Neuron (in vitro differentiated cells): Measurements from ENCODE around the gene LCN1.

Experiments
- H2AFZ ChIP-seq: one replicate; pipeline ENCODE4 v1.6.1; 2013; ENCODE audit warnings: low read depth, mild to moderate bottlenecking, inconsistent platforms, low read length, moderate library complexity
- H3K27me3 ChIP-seq: one replicate; pipeline ENCODE4 v1.6.1; 2013; ENCODE audit warnings: low read length; ENCODE audit not compliant: insufficient read depth
- H3K36me3 ChIP-seq: one replicate; pipeline ENCODE4 v1.6.1; 2013; ENCODE audit warnings: low read length; ENCODE audit not compliant: insufficient read depth
- H3K4me1 ChIP-seq: one replicate; pipeline ENCODE4 v1.6.1; 2013; ENCODE audit warnings: low read length; ENCODE audit not compliant: insufficient read depth
- H3K4me3 ChIP-seq: 2 replicates; pipeline ENCODE4 v1.5.1; 2013; ENCODE audit warnings: mild to moderate bottlenecking, low read length, moderate library complexity
- H3K9me3 ChIP-seq: one replicate; pipeline ENCODE4 v1.6.1; 2013; ENCODE audit warnings: low read length

The LCN1 gene

DNA sequence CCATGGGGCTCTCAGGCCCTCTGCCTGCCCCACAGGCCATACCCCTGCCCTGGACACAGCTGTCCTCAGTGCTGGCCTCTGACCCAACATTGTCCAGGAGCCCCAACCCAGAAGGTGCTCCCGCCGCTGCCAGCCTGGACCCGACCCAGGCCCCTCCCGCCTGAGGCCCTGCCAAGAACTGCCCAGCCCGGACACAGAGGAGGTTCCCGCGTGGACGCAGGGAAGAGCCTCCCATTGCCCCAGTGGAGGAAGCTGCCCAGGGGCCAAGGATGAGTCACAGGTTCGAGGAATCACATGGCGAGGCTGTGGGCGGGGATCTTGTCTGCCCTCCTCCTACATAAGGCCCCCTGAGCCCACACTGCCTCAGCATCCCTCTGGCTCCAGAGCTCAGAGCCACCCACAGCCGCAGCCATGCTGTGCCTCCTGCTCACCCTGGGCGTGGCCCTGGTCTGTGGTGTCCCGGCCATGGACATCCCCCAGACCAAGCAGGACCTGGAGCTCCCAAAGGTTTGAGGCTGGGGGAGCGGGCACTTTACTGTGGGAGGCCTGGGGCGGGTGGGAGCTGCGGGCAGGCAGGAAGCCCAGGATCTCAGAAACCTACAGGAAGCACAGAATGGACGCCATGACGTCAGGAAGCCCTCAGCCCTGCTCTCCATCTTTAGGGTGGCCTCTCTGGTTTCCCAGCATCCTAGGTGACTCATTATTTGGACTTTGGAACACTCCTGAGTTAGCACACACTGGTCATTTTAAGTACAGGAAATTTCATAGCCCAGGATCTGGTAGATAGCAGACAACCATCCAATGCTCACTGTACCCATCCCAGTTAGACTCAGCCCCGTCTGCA, 40.4 kb downstream of the LCN1 start, which contains the start of gene PAEP:
PAEP (plus strand) TSS at position 366 of the 844 bp plus-strand sequence.
- no peak within 1 kb of the TSS for H3K4me3 ChIP-seq
- H3K36me3 ChIP-seq: no peaks in the 10 kb centered on the region
- no peaks in the 10 kb centered on the region for H3K9me3 ChIP-seq
- no peak within 1 kb of the TSS for H2AFZ ChIP-seq
- H3K4me1 ChIP-seq: no peaks in the 10 kb centered on the region
- no peaks in the 10 kb centered on the region for H3K27me3 ChIP-seq

- Histone ChIP-seq H3K36me3 (no peaks in the 10 kb centered on the region), H3K9me3 (no peaks in the 10 kb centered on the region), H3K4me1 (no peaks in the 10 kb centered on the region), H3K4me3 (no peak overlapping the region), H2AFZ (no peak overlapping the region), H3K27me3 (peaks cover under 1% of the 10 kb centered on the region)
Measured at GRCh38 chr9:135562235-135562745, 41.0 kb downstream of the LCN1 start.

DNA sequence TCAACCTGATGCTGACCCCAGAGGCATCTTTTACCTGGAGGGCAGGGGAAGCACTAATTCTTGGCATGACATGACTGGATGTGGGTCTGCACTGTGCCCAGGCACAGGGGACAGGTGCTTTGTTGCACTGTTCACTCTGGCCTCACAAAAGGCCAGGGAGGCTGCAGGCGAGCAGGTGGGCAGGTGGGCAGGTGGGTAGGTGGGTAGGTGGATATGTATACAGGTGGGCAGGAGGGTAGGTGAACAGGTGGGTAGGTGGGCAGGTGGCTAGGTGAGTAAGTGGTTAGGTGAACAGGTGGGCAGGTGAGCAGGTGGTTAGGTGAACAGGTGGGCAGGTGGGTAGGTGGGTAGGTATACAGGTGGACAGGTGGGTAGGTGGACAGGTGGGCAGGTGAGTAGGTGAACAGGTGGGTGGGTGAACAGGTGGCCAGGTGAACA, 41.8 kb downstream of the LCN1 start:
- peaks cover 2% of the 10 kb centered on the region for H3K27me3 ChIP-seq
- no peak overlapping the region for H2AFZ ChIP-seq
- H3K4me1 ChIP-seq: no peaks in the 10 kb centered on the region
- no peaks in the 10 kb centered on the region for H3K9me3 ChIP-seq
- H3K4me3 ChIP-seq: no peak overlapping the region
- no peaks in the 10 kb centered on the region for H3K36me3 ChIP-seq

- no peaks in the 10 kb centered on the region for H3K36me3 ChIP-seq
- no peak overlapping the region for H2AFZ ChIP-seq
Measured at GRCh38 chr9:135563858-135564257, 42.6 kb downstream of the LCN1 start.

GRCh38 chr9:135565141-135565628, 43.9 kb downstream of the LCN1 start:
- Histone ChIP-seq H3K27me3 (peaks cover 7% of the 10 kb centered on the region), H2AFZ (no peak overlapping the region), H3K9me3 (peaks cover 4% of the 10 kb centered on the region), H3K4me3 (no peak overlapping the region), H3K36me3 (no peaks in the 10 kb centered on the region), H3K4me1 (no peaks in the 10 kb centered on the region)

More at GRCh38 chr9:135563858-135564257, 42.6 kb downstream of the LCN1 start:
- H3K4me3 ChIP-seq: no peak overlapping the region
- peaks cover 2% of the 10 kb centered on the region for H3K27me3 ChIP-seq
- H3K9me3 ChIP-seq: peaks cover under 1% of the 10 kb centered on the region
- no peaks in the 10 kb centered on the region for H3K4me1 ChIP-seq

GRCh38 chr9:135565636-135566035, 44.4 kb downstream of the LCN1 start:
- Histone ChIP-seq H3K9me3 (peaks cover 4% of the 10 kb centered on the region), H3K27me3 (peaks cover 7% of the 10 kb centered on the region), H3K4me1 (no peaks in the 10 kb centered on the region), H3K36me3 (no peaks in the 10 kb centered on the region), H3K4me3 (no peak overlapping the region), H2AFZ (no peak overlapping the region)

DNA sequence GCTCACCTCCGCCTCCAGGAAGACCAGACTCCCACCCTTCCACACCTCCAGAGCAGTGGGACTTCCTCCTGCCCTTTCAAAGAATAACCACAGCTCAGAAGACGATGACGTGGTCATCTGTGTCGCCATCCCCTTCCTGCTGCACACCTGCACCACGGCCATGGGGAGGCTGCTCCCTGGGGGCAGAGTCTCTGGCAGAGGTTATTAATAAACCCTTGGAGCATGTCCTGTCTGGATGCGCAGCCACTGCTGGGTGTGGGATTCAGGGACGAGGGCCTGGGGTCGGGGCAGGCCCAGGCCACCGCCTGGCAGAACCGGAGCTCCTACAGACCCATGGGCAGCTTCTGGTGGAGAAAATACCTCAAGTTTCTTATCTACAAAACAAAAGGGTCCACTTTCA, 45.3 kb downstream of the LCN1 start:
- H3K36me3 ChIP-seq: no peaks in the 10 kb centered on the region
- peaks cover 7% of the 10 kb centered on the region for H3K27me3 ChIP-seq
- no peaks in the 10 kb centered on the region for H3K4me1 ChIP-seq
- peaks cover 4% of the 10 kb centered on the region for H3K9me3 ChIP-seq
- no peak overlapping the region for H3K4me3 ChIP-seq
- H2AFZ ChIP-seq: no peak overlapping the region

GRCh38 chr9:135567311-135567710, 46.1 kb downstream of the LCN1 start:
- peaks cover 7% of the 10 kb centered on the region for H3K27me3 ChIP-seq
- H3K36me3 ChIP-seq: no peaks in the 10 kb centered on the region
- no peaks in the 10 kb centered on the region for H3K4me1 ChIP-seq
- no peak overlapping the region for H2AFZ ChIP-seq
- H3K4me3 ChIP-seq: no peak overlapping the region
- peaks cover 4% of the 10 kb centered on the region for H3K9me3 ChIP-seq

DNA sequence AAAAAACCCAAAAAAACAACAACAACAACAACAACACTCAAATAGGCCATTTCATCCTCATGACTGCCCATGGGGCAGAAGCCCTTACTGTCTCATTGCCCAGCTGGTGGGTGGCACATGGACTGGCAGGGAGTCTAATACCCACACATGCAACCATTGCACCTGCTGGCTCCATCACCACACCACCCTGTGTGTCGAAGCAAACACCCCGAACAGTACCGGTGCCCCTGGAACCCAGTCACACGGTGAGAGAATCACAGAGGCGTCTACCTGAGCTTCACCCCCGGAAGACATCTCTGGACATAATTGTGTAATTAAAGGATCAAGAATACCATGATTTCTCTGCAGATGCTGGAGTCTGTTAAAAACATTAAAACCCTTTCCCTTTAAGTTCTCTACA, 46.8 kb downstream of the LCN1 start:
- H3K4me3 ChIP-seq: no peak overlapping the region

DNA sequence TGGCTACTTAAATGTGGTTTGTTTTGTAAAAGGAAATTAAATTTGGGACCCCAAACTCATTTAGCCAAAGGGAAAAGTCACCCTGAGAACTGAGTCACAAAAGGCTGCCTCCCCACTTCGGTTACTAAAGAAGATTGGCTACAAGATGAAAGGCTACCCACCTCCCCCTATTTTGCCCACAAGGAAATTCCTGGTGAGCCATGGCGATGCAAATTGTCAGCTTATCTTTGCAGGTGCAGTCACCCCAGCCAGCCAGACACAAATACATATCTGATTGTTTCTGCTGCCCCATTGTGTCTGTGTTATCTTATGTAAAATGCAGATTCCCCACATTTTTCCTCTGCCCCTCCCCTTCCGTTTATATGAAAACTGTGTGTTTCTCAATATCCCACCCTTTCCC, 49.2 kb downstream of the LCN1 start:
- H3K4me3 ChIP-seq: no peak overlapping the region
- peaks cover 4% of the 10 kb centered on the region for H3K9me3 ChIP-seq
- H3K36me3 ChIP-seq: no peaks in the 10 kb centered on the region

More for the DNA sequence above, 46.8 kb downstream of the LCN1 start:
- Histone ChIP-seq H2AFZ (no peak overlapping the region), H3K36me3 (no peaks in the 10 kb centered on the region), H3K4me1 (no peaks in the 10 kb centered on the region), H3K27me3 (peaks cover 7% of the 10 kb centered on the region), H3K9me3 (peaks cover 4% of the 10 kb centered on the region)

DNA sequence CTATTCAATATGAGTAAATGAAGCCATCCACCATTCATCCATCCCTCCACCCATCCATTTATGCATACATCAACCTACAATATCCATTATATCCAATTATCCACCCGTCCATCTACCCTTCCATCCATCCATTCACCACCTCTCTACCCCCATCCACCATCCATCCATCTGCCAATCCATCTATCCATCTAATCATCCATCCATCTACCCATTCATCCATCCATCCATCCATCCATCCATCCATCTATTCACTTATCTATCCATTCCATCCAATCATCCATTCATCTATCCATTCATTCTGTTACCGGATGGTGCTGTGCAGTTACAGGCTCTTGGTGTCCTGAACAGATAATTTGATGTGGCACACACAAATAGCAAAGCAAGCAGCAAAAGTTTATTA, 51.0 kb downstream of the LCN1 start:
- H3K4me3 ChIP-seq: no peak overlapping the region
- peaks cover 4% of the 10 kb centered on the region for H3K9me3 ChIP-seq
- no peaks in the 10 kb centered on the region for H3K36me3 ChIP-seq
- no peak overlapping the region for H2AFZ ChIP-seq
- H3K4me1 ChIP-seq: no peaks in the 10 kb centered on the region
- peaks cover 7% of the 10 kb centered on the region for H3K27me3 ChIP-seq

More for the DNA sequence above, 49.2 kb downstream of the LCN1 start:
- Histone ChIP-seq H3K27me3 (peaks cover 7% of the 10 kb centered on the region), H3K4me1 (no peaks in the 10 kb centered on the region), H2AFZ (no peak overlapping the region)

DNA sequence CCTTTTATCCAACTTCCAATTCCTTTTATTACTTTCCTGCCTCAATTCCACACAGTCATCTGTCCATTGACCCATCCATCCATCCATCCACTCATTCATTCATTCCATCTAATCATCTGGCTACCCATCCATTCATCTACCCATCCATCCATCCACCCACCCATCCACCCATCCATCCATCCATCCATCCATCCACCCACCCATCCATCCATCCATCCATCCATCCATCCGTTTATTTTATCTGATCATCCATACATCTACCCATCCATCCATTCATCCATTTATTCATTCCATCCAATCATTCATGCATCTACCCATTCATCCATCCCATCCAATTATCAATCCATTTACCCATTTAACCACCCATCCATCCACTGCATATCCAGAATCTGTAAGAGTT, 51.9 kb downstream of the LCN1 start:
- no peak overlapping the region for H3K4me3 ChIP-seq
- H3K36me3 ChIP-seq: no peaks in the 10 kb centered on the region
- no peak overlapping the region for H2AFZ ChIP-seq
- peaks cover 5% of the 10 kb centered on the region for H3K27me3 ChIP-seq
- H3K4me1 ChIP-seq: no peaks in the 10 kb centered on the region
- H3K9me3 ChIP-seq: peaks cover 4% of the 10 kb centered on the region

DNA sequence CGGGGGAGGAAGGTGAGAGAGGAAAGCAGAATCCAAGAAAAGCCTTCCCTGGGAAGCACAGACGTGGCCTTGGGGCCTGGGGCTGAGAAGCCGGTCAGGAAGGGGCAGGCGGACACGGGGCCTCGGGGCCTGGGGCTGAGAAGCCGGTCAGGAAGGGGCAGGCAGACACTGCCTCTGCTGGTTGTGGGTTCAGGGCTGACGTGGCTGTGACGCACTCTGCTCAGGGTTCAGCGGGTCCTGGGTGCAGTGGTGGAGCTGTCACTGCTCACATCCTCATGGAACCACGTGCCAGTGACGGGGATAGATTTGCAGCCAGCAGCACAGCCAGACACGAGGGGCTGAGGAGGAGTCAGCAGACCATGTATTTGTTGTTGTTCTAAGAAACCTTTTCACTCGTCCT, 53.1 kb downstream of the LCN1 start:
- H3K36me3 ChIP-seq: no peaks in the 10 kb centered on the region
- H3K4me3 ChIP-seq: no peak overlapping the region
- no peak overlapping the region for H2AFZ ChIP-seq
- H3K27me3 ChIP-seq: peaks cover 1% of the 10 kb centered on the region
- H3K9me3 ChIP-seq: no peaks in the 10 kb centered on the region
- H3K4me1 ChIP-seq: no peaks in the 10 kb centered on the region
